Measurements from ENCODE around the gene HBM.

DNA sequence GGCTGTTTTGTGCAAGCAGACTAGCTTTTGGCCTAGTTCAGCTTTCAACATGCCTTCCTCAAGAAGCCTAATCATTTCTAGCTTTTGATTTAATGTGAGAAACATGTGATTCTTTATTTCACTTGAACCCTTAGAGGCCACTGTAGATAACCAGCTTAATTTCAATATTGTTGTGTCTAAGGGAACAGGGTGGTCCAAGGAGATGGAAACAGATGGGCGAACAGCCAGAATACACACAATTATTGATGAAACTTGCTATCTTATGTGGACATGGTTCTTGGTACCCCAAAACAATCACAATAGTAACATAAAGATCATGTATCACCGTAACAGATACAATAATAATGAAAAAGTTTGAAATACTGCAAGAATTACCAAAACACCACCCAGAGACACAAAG, 32.1 kb upstream of the HBM start:
- no peak for TF ChIP-seq CTCF (IDR thresholded peaks at IDR 0.05)
- TF ChIP-seq POLR2AphosphoS5 (IDR thresholded peaks at IDR 0.05): no peak
- TF ChIP-seq POLR2A (IDR thresholded peaks at IDR 0.05): no peak

All from transverse colon (tissue), 4 donors.